OCI-LY7 (cell line): ENCODE data around the gene SOWAHA. TPM values are rescaled to one million over a fixed set of nuclear protein-coding genes. Genes with fewer than 3 reads are reported as not detected.

Experiments used
- BruUV-seq: library from RNA; stranded (reverse); fragments of 400-500 nt; replicated peaks from 2 replicates; lab custom pipeline; 2021; lab: Mats Ljungman, UMichigan
- CTCF ChIA-PET: fragments of 300-600 bp; sonication (Branson Sonifier 250); formaldehyde crosslinking; loops from one replicate; lab custom pipeline; 2022; ENCODE audit warnings: antibody characterized with exemption; ENCODE audit not compliant: unreplicated experiment; lab: Charles Lee
- POLR2A ChIA-PET: fragments of 300-600 bp; sonication (Branson Sonifier 250); formaldehyde crosslinking; loops from one replicate; lab custom pipeline; 2022; ENCODE audit warnings: antibody characterized with exemption; lab: Charles Lee
- DNase-seq: peaks from one replicate; pipeline ENCODE4 v3.0.0-alpha.2; 2015; ENCODE audit warnings: low spot score
- H2AFZ ChIP-seq: fragments of 200-600 bp; sonication (generic), shearing (Covaris generic); 2 replicates; pipeline ENCODE4 v1.6.1; 2014; ENCODE audit warnings: mild to moderate bottlenecking, antibody characterized with exemption, low read length, moderate library complexity
- H3K27ac ChIP-seq: fragments of 200-600 bp; sonication (generic); 2 replicates; pipeline ENCODE4 v1.5.1; 2014; ENCODE audit warnings: mixed run types, low read depth, mild to moderate bottlenecking, moderate library complexity, low read length, inconsistent platforms; ENCODE audit not compliant: poor library complexity, severe bottlenecking
- H3K36me3 ChIP-seq: fragments of 200-600 bp; sonication (generic); 2 replicates; pipeline ENCODE4 v1.6.1; 2014; ENCODE audit warnings: mild to moderate bottlenecking, antibody characterized with exemption, low read length, moderate library complexity, mixed read lengths; ENCODE audit not compliant: insufficient read depth
- H3K4me1 ChIP-seq: fragments of 200-600 bp; sonication (generic); 2 replicates; pipeline ENCODE4 v1.5.1; 2014; ENCODE audit warnings: mild to moderate bottlenecking, low read length; ENCODE audit not compliant: insufficient read depth, poor library complexity, severe bottlenecking
- H3K4me2 ChIP-seq: fragments of 200-600 bp; sonication (generic); 2 replicates; pipeline ENCODE4 v1.6.1; 2014; ENCODE audit warnings: mild to moderate bottlenecking, low read length
- H3K4me3 ChIP-seq: fragments of 200-600 bp; sonication (generic); 2 replicates; pipeline ENCODE4 v1.5.1; 2014; ENCODE audit warnings: mild to moderate bottlenecking, low read depth, low read length; ENCODE audit not compliant: poor library complexity, severe bottlenecking
- H3K79me2 ChIP-seq: fragments of 200-600 bp; sonication (generic); 2 replicates; pipeline ENCODE4 v1.6.1; 2016; ENCODE audit warnings: low read depth, mild to moderate bottlenecking, low read length, moderate library complexity, mixed read lengths; ENCODE audit not compliant: insufficient read depth
- H3K9me2 ChIP-seq: fragments of 200-600 bp; sonication (generic); 2 replicates; pipeline ENCODE4 v1.6.1; 2016; ENCODE audit warnings: mild to moderate bottlenecking, low read length, mixed read lengths; ENCODE audit not compliant: insufficient read depth
- H3K9me3 ChIP-seq: fragments of 200-600 bp; sonication (generic); 2 replicates; pipeline ENCODE4 v1.6.1; 2014; ENCODE audit warnings: mild to moderate bottlenecking, mixed run types, low read length, mixed read lengths
- H4K20me1 ChIP-seq: fragments of 200-600 bp; sonication (generic); 2 replicates; pipeline ENCODE4 v1.6.1; 2014; ENCODE audit warnings: mild to moderate bottlenecking, antibody characterized with exemption, low read length, moderate library complexity, mixed read lengths; ENCODE audit not compliant: insufficient read depth
- EZH2phosphoT487 ChIP-seq: fragments of 200-600 bp; sonication (generic); IDR thresholded peaks from 2 replicates; pipeline ENCODE4 v1.6.1; 2018; ENCODE audit warnings: low read depth, borderline replicate concordance, mild to moderate bottlenecking, mixed run types, antibody characterized with exemption, low read length, moderate library complexity, mixed read lengths
- intact Hi-C: fragments of 100-400 bp; cut with micrococcal nuclease; formaldehyde crosslinking; loops from one replicate; pipeline ENCODE4 v1.10.0; 2022; ENCODE audit not compliant: unreplicated experiment
- total RNA-seq, 2 experiments: library from RNA; depleted of rRNA in 1 of 2; stranded (reverse); fragments of >200 nt in 1 of 2; shearing (Covaris generic) in 1 of 2; gene quantifications; 2 replicates each; pipeline ENCODE4 v1.2.3, GENCODE V29; 2014 to 2022
- TF ChIP-seq, protein P1 (sequence below): fragments of 200-600 bp; sonication (generic); conservative IDR thresholded peaks from 2 replicates; pipeline ENCODE4 v1.5.1; 2014; ENCODE audit warnings: mild to moderate bottlenecking, antibody characterized with exemption, low read length, moderate library complexity, mixed read lengths

The SOWAHA gene
- total RNA-seq, 2 experiments from 2014 or later = not detected

- Histone ChIP-seq H3K9me3 (no peaks in the 10 kb centered on the region), H3K9me2 (no peaks in the 10 kb centered on the region), H2AFZ (no peak overlapping the region), H3K36me3 (no peaks in the 10 kb centered on the region), H3K4me2 (no peak overlapping the region), H3K4me3 (no peak overlapping the region), H4K20me1 (peaks cover 5% of the 10 kb centered on the region; the same call in 1 of the 2 replicates), H3K4me1 (no peaks in the 10 kb centered on the region), H3K27ac (no peak overlapping the region), H3K79me2 (no peaks in the 10 kb centered on the region)
- TF ChIP-seq, protein P1, sequence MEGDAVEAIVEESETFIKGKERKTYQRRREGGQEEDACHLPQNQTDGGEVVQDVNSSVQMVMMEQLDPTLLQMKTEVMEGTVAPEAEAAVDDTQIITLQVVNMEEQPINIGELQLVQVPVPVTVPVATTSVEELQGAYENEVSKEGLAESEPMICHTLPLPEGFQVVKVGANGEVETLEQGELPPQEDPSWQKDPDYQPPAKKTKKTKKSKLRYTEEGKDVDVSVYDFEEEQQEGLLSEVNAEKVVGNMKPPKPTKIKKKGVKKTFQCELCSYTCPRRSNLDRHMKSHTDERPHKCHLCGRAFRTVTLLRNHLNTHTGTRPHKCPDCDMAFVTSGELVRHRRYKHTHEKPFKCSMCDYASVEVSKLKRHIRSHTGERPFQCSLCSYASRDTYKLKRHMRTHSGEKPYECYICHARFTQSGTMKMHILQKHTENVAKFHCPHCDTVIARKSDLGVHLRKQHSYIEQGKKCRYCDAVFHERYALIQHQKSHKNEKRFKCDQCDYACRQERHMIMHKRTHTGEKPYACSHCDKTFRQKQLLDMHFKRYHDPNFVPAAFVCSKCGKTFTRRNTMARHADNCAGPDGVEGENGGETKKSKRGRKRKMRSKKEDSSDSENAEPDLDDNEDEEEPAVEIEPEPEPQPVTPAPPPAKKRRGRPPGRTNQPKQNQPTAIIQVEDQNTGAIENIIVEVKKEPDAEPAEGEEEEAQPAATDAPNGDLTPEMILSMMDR = no peak
- no peak for TF ChIP-seq EZH2phosphoT487
- BruUV-seq = no TSS peak
- DNase-seq = no peak
- intact Hi-C loops = no loop called here
- ChIA-PET CTCF (no interaction called here), POLR2A (no interaction called here)
Observed at GRCh38 chr5:132813599-132814502, 749 bp downstream of the SOWAHA start.

DNA sequence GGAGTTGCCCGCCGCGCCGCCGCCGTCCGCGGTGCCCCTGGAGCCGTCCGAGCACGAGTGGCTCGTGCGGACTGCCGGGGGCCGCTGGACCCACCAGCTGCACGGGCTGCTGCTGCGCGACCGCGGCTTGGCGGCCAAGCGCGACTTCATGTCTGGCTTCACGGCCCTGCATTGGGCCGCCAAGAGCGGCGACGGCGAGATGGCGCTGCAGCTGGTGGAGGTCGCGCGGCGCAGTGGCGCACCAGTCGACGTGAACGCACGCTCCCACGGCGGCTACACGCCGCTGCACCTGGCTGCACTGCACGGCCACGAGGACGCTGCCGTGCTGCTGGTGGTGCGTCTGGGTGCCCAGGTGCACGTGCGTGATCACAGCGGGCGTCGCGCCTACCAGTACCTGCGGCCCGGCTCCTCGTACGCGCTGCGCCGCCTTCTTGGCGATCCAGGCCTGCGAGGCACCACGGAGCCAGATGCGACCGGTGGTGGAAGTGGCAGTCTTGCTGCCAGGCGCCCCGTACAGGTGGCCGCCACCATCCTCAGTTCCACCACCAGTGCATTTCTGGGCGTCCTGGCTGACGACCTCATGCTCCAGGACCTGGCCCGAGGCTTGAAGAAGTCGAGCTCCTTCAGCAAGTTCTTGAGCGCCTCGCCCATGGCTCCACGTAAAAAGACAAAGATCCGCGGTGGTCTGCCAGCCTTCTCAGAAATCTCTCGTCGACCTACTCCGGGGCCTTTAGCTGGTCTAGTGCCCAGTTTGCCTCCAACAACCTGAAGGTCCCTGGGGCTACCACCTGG, 1.6 kb downstream of the SOWAHA start:
- POLR2A ChIA-PET = interaction anchor here (0.6 to 0.9 kb wide), 2 partner anchors 13 to 162 kb away, joined by 3 read pairs; no protein-coding TSS in a partner anchor
- H2AFZ ChIP-seq = no peak overlapping the region
- intact Hi-C loops = no loop called here
- no peak overlapping the region for H3K4me3 ChIP-seq
- H3K4me1 ChIP-seq = no peaks in the 10 kb centered on the region
- no peaks in the 10 kb centered on the region for H3K9me2 ChIP-seq
- no peak overlapping the region for H3K27ac ChIP-seq
- H4K20me1 ChIP-seq = peaks cover 5% of the 10 kb centered on the region; the same call in 1 of the 2 replicates
- H3K4me2 ChIP-seq = no peak overlapping the region
- no peaks in the 10 kb centered on the region for H3K79me2 ChIP-seq
- no peaks in the 10 kb centered on the region for H3K36me3 ChIP-seq
- TF ChIP-seq EZH2phosphoT487 = no peak
- TF ChIP-seq, protein P1 = no peak
- CTCF ChIA-PET = no interaction called here
- no peak for DNase-seq
- BruUV-seq = no TSS peak
- H3K9me3 ChIP-seq = no peaks in the 10 kb centered on the region
